Hepatic stellate cell (primary cell): ENCODE measurements around the gene RNU1-2.
"Not testable (repeated sequence)": the region's sequence is repeated elsewhere in the genome, so short reads cannot be mapped to it uniquely, and the experiment has no call there.

Experiments used
- DNase-seq: peaks from one replicate; pipeline ENCODE4 v3.0.0; 2011; ENCODE audit warnings: low spot score

The RNU1-2 gene

DNA sequence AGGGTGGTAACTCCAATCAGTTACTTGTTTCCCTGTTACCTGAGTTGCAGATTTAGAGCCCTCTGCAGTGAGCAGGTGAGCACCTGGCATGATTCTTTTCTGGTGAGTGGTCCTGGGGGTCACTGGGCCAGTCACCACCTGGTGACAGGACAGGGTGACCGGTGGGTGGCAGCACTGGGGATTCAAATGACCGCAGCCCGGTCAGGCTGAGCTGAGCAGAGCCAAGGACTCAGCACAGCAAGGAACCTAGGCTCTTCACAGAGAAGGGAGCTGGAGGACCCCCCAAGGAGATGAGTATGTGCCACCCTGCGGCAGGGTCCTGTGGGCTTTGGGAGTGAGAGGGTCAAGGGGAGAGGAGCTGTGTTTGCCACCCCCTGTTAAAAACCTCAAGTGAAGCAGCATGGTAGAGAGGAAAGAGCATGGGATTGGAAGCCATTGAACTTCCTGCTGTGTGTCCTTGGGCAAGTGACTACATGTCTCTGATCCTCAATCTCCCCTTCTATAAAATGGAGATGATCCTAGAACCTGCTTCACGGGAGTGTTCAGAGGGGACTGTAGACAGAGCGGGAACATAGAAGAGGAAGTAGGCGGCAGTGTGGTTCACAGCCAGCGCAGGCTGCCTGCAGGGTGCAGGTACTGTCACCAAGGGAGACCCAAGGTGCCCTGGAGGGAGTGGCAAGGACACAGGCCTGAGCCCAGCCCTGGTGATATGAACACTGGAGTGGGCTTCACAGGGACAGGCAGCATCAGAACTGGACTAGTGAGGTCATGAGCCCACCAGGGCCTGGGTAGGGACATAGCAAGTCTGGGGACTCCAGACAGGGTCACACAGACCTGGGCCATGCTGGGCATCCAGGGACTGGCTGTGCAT, 16.3 kb downstream of the RNU1-2 start:
- not testable (repeated sequence) for DNase-seq

DNA sequence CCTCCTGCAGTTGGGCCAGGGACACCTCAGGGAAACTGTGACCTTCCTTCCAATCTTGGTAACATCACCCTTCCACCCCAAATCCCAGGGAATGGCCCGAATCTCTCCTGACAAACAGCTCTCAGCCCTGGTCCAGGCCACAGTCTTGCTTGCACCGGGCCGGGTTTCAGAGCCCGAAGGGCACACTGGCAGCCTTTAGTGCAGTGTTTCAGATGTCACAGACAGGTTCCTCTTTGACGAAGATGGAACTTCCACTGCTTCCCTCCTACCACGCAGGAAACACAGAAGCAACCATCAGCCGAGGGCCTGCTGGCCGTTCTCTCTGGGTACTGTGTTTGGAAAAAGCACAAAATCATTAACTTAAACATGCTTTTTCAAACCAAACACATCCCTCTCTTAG, 17.0 kb downstream of the RNU1-2 start:
- DNase-seq = not testable (repeated sequence)

DNA sequence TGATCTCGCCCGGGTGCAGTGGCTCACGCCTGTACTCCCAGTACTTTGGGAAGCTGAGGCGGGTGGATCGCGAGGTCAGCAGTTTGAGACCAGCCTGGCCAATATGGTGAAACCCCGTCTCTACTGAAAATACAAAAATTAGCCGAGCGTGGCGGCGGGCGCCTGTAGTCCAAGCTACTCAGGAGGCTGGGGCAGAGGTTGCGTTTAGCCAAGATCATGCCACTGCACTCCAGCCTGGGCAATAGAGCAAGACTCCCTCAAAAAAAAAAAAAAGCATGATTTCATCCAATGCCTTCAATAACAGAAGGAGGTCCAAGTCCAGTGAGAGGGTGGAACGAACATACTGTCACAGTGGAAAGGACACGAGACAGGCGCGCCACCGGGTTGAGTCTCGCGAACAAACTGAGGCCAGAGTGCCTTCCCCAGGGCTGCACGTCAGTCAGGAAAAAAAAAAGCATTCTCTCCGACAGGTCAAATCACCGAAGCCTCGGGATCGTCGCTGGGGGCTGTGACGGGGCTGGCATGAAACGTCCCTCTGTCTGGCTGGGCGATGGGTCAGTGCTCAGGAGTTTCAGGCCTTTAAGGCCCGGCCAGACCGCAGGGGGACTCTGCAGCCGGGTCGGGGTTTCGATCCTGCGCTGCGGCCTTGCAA, 17.5 kb downstream of the RNU1-2 start:
- no peak for DNase-seq

DNA sequence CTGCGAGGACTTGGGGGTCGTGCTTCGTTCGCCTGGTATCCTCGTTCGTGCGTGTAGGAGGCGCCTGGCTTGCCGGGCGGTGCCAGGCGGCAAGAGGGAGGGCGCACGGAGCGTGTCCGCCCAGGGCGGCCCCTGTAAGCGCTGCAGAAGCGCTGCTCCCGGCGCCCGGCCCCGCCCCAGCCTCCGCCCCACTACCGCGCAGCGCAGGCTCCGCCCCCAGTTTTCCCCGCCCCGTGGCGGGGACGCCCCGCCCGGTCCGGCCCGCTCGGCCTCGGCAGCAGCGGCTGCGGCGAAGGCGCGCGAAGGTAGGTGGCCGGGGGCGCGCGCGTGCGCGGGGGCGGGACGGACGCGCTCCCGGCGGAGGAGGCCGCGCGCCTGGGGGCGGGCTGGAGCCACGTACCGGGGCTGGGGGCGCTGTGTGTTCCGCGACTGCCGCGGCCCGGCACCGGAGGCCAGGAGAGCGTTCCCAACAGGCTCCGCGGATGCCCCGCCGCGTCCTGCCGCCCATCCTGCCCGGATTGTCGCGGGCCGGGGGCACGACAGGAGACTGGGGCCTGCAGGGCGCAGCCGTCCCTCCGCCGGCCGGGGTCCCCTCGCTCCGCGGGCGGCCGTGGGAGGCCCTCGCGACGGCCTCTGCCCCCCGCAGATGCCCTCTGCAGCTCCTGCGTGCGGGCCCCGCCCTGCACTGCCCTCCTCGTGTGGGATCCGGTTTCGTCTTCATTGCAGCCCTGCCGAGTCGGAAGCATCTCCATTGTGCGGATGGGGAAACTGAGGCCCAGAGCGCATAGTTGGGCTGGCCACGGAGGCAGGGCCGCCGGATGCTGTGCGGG, 18.3 kb downstream of the RNU1-2 start:
- peak; percentile 98 for DNase-seq

DNA sequence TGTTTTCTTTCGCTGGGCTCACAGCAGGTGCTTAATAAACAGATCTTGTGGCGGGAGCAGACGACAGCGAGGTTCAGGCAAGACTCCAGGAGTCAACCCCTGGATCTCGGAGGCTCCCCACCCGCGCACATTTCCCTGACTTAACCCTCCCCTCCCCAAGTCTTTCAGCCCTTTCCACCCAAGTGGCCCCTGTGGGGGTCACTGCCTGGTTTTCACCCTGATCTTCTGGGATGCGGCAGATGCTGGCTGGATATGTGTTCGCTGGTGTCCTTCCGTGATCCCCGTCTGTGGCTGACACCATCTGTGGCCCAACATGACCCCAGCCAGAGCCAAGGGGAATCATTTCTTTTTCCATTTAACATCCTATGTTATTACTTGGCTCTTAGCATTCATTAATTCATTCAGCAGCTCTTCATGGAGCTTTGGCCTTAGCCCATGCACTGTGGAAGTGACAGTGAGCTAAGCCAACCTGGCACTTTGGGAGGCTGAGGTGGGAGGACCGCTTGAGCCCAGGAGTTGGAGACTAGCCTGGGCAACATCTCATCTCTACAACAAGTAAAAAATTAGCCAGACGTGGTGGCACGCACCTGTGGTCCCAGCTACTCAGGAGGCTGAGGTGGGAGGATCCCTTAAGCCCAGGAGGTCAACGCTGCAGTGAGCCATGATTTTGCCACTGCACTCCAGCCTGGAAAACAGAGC, 19.3 kb downstream of the RNU1-2 start:
- not testable (repeated sequence) for DNase-seq

DNA sequence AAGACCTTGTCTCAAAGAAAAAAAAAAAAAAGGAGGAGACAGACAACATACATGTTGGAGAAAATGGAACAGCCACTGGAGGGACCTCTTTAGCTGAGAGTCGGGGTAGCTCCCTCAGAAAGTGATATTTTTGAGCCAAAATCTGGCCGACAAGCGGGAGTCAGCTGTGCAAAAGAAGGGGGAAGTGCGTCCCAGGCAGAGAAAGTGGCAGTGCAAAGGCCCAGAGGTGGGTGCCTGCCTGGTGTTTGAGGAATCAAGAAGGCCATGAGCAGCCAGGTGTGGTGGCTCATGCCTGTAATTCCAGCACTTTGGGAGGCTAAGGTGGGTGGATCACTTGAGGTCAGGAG, 19.8 kb downstream of the RNU1-2 start:
- no peak for DNase-seq

DNA sequence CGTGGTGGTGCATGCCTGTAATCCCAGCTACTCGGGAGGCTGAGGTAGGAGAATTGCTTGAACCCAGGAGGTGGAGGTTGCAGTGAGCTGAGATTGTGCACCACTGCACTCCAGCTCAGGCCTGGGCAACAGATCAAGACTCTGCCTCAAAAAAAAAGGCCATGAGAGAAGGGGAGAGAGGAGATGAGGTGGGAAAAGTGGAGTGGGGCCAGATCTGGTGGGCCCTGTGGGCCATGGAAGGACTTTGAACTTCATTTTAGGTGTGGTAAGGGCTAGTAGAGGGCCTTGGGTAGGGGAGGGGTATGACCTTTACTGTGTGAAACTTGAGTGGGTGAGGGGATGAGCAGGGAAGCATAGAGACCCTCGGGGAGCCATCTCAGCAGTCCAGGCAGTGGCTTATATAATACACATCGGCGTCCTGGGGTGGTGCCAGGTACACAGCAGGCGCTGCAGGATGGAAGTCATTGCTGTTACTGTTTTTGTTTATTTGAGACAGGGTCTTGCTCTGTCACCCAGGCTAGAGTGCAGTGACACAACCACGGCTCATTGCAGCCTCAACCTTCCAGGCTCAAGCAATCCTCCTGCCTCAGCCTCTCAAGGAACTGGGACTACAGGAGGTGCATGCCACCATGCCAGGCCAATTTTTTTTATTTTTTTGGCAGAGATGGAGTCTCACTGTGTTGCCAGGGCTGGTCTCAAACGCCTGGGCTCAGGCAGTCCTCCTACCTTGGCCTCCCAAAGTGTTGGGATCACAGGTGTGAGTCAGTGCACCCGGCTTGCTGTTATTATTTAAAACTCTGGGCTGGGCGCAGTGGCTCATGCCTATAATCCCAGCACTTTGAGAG, 20.5 kb downstream of the RNU1-2 start:
- DNase-seq = not testable (repeated sequence)

DNA sequence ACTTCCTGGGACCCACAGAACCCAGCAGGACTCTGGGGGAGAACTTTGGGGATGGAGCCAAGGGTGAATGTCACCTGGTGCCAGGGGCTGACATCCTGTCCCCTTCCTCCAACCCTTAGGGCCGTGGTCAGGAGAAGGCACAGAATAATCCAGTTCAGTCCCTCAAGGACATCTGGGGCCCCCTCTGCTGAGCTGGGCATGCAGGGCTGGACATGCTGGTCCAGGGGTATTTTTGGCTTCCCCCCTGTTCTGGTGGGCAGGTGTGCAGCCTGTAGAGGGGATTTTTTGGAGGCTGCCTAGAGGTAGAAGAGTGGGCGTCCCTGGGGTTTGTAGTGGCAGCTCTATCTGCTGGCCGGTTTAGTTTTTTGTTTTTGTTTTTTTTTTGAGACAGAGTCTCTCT, 22.6 kb downstream of the RNU1-2 start:
- no peak for DNase-seq

DNA sequence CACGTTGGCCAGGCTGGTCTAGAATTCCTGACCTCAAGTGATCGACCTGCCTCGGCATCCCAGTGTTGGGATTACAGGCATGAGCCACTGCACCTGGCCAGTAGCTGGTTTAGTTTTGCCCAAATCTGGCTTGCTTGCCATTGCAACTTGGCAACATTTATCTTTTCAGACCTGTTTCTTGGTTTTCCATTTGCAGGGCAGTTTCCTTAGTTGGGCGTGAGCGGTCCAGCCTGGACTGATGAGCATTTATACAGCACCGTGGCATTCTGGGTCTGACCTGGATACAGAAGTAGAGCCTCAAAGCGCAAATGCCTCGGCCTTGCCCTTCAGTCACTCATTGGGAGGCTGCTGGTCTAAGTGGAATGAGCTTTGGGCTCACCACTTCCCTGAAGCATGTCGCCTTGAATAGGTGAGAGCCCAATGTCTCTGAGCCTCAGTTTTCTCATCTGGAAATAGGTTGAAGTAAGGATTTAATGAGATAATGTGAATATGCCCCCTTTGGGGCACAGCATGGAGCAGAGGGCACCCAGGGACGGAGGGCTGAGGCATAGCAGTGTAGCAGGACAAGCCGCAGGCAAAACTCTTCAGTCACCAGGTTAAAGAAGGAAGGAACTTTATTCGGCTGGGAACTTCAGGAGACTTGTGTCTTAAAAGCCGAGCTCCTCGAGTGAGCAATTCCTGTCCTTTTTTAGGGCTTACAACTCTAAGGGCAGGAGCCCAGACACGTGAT, 23.3 kb downstream of the RNU1-2 start:
- not testable (repeated sequence) for DNase-seq

DNA sequence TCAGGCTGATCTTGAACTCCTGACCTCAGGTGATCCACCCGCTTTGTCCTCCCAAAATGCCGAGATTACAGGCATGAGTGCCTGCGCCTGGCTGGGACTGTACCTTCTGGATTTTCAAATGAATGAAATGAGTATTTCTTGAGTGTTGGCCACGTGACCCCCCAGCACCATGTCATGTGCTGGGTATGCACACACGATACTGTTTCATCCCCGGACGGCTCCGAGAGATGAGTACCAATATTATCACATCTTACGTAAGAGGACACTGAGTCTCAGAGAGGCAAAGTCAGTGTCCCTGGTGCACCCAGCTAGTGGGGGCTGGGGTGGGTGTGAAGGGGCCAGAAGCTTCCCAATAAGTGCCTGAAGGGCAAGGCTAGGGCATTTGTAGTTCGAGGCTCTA, 25.2 kb downstream of the RNU1-2 start:
- DNase-seq = no peak

DNA sequence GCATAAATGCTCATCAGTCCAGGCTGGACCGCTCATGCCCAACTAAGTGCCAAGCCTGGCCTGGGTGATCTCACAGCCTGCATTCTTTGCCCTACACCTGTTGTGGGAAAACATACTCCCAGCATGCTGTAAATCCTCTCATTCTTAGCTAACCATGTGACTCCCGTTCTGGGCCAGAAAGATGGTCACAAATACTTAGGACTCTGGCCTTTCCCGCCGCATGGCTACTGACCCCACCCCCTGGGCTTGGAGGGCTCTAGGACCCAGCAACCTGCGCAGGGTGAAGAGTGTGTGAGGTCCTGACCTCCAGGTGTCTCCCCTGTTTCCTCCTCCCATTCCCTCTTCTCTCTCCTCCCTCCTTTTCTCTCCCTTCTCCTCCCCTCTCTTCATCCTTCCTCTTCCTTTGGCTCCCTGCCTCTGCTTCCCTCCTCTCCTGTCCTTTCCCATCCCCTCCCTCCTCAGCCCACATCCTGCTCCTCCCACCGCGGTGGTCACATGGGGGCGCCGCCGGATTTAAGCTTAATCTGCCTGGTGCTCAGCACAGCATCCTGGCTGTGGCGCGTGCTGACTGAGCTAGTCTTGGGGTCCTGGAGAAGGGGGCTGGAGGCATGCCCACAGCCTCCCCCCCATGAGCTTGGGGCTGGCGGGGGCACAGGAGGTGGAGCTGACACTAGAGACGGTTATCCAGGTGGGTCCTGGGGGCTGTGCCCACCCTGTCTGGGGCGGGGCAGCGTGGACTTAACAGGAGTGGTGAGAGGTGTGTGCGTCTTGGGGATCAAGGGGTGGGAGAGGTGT, 25.8 kb downstream of the RNU1-2 start, which contains the start of gene CROCC:
TSS of gene CROCC (plus strand) at position 541 of the 795 bp plus-strand sequence. CDS start at position 629, 88 bp downstream.
- DNase-seq = no peak

DNA sequence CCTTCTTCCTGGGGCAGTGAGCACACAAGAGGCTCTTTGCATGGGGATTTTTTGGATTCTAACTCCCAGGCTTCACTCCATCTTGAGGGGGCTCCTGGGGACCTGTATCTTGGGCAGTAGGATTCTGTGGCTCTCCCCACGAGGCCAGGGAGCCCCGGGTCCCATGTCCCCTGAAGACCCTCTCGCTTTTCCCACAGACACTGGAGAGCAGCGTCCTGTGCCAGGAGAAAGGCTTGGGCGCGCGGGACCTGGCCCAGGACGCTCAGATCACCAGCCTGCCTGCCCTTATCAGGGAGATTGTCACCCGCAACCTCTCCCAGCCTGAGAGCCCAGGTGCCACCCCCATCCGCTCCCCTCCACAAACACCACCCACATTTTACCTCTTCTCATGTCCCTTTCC, 26.7 kb downstream of the RNU1-2 start:
- DNase-seq = no peak

DNA sequence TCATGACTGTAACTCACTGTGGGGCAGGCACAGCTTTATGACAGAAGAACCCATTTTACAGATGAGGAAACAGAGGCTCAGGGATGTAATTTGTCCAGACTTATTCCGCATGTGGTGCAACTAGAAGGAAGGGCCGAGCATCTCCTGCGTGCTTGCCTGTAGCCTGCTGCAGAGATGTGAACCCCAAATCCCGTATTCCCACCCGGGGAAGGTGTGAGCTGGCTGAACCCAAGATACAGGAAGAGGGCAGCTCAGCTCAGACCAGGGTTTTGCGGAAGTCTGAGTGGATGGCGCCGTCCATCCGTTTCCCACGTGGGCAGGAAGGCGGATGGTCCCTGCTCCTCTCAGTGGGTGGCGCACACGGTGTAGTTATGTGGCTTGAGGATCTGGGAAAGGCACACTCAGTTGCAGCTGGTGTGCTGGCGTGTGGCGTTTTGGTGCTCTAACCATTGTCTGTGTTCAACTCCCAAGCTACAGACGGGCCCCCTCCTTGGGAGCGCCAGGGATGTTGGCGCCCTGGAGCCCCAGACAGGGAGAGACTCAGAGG, 27.2 kb downstream of the RNU1-2 start:
- no peak for DNase-seq

DNA sequence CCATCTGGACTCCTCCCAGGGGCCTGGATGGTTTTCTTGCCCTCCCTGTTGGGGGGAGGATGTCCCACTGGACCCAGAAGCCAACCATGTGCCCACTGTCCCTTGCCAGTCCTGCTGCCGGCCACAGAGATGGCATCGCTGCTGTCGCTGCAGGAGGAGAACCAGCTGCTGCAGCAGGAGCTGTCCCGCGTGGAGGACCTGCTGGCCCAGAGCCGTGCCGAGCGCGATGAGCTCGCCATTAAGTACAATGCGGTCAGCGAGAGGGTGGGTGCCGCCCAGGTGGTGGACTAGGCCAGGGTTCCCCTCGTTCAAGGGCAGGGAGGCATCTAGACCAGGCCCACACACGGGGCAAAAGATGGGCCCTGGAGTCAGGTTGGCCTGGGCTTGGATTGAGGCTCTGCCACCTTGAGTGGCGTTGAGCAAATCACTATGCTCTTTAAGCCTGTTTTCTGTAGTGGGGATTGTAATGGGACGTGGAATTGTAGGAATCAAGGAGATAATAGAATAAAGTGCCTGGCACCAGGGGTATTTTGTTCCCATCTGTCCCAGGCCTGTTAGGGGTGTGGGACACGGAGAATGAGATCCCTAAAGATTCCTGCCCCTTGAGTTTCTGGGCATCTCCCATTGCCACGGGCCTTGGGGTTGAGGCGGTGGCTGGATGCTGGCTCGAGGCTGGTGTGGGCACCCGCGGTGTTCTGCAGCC, 28.6 kb downstream of the RNU1-2 start:
- no peak for DNase-seq

DNA sequence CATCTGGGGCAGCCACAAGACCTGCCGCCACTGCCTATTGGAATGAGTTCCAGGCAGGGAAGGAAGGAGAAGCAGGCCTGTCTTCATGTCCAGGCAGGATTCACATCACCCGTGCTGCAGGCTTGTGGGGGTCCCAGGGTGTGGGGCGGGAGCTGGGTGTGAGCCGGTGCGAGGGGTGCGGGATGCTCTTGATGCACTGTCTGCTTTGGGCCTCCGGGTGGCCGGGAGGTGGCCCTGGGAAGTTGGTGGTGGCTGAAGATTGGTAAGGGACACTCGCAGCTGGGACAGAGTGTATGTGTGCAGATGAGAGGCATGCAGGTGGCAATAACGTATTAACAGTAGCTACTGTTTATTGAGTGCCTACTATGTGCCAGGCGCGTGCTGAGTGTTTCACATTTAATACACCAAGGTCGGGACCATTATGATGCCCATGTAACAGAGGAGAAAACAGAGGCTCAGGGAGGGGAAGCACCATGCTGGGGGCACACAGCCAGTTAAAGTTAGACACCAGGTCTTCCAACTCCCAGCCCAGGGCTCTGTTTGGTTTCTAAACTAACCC, 29.2 kb downstream of the RNU1-2 start:
- no peak for DNase-seq

DNA sequence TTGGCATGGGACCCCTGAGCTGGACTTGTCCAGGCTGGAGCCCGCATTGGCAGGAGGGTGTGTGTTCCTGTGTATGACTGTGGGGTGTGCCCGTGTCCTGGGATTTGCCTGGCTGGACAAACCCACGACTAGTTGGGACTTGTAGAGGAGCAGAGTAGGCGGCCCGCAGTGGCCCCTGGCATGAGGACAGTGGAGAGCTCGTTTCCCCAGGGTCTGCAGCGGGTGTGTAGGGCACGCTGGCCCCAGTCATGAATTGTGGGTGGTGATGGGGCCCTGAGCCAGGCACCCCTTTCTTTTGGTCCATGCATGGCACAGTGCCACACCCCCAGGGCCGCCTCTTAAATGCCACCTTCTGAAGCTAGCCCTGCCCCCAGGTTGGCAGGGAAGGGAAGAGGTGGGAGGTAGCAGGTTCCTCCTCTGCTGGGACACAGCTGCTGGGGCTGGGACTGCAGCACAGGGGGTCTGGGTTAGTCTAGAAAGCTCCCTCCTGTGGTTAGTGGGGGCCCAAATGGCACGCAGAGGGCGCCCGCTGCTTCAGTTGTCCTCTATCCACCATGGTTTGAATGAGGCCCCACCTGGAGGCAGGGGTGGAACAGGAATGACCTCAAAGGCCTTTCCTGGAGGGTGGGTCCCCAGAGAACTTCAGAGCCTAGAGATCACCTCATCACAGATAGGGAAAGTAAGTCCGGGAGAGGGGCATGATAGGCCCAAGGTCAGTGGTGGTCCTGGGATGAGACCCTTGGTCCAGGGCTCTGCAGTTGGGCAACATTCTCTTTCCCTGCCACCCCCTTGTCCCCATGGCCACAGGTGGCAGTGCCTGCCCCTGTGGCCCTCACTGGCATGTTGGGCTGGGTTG, 30.1 kb downstream of the RNU1-2 start:
- no peak for DNase-seq

DNA sequence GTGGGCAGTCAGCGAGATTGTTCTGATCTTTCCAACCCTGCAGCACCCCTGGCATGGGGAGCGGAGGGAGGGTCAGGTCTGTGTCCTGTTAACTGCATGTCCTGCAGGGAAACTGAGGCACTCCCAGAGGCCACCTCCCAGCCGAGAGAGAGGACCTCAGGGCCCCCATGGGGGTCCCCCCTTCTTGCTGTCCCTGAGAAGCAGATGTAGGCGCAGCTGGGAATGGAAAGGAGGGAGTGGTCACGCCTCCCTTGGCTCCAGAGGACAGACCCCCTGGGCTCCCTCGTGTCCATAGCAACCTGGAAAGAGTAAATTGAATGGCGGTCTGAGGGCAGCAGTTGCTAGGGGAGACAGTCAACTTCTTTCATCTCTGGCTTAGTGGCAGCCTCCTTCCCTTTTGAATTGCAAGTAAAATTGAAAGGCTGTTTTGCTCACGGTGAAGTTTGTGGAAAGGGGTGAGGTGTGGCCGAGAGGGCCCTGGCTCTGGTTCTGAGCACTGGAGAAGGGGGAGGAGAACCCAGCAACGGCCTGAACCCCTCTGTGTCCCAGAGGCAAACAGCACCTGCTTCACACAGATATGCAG, 30.8 kb downstream of the RNU1-2 start:
- DNase-seq = no peak
